ENCODE data around the gene RBM38. TPM values are rescaled to one million over a fixed set of nuclear protein-coding genes. Genes with fewer than 3 reads are reported as not detected.
"Not testable (repeated sequence)": the region's sequence is repeated elsewhere in the genome, so short reads cannot be mapped to it uniquely, and the experiment has no call there.

Gene RBM38
- 24.2 TPM for polyA plus RNA-seq (2012; ENCODE audit: missing spikeins)

DNA sequence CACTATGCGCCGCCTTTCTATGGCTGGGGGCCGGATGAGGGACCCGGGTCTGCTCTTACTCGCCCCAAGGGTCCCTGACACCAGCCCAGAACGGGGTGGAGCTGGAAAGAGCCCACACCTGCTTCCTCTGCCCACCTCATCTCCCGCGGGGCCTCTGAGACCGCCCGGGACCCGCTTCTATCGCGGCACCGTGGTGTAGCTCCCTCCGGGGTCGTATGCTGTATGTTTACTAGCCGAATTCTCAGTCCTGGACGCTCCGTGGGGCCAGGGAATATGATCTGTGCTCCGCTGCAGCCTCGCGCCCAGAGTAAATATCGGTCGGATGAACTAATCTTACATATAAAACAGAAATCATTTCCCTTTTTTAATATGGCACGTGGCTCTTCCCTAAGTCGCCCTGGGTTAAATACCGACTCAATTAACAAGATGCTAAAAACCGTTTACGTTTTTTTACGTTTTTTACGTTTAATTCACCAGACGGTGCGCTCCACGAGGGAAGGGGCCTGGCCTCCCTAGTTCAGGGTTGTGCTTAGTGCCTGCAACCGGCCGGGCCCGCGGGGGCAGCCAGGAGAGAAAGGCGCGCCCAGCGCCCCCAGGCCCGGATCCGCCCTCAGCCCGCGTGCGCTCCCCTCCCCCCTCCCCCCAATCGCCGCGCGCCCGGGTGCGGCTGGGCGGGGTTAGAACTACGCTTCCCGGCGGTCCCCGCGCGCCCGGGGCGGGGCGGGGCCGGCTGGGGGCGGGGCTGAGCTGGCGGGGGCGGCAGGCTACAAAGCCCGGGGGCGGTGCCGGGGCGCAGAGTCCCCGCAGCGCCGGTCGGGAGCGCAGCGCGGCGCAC, at the start of gene RBM38:
Gene RBM38 (plus strand): TSS at position 793 of the 835 bp plus-strand sequence. CDS start 186 bp downstream, outside the sequence.
- TF ChIP-seq TAF1 (IDR thresholded peaks at IDR 0.05; ENCODE audit: borderline replicate concordance, low read depth, low read length): 0 out of 2 replicates have a peak, but pooled peaks have one; percentile 27
- peak; percentile 9; the same call in 1 of the 2 replicates for TF ChIP-seq POLR2AphosphoS5 (IDR thresholded peaks at IDR 0.05; ENCODE audit: low read depth, low read length)
- no peak; the same call in 1 of the 2 replicates for TF ChIP-seq POLR2A (IDR thresholded peaks at IDR 0.05; ENCODE audit: low read depth, low read length)
- FAIRE-seq (peak; percentile 91), DNase-seq (ENCODE audit: insufficient read length) (peak; percentile 85)

DNA sequence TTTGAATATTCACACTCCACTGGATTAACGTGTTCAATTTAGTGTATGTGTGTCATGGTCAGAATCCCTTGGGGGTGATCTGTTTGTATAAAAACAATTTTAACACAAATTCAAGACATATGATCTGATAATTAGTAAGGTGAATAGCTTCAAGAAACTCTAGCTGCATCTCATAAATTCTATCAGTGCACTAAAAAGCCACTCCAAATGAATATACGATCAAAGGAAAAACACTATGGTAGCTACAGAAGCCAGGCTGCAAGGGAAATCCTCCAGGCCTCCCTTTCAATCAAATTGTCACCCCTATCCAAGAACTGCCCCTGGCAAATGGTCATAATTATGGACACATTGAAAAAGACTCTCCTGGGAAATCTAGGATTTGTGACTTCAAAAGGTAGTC, 49.5 kb upstream of the RBM38 start:
- DNase-seq (ENCODE audit: insufficient read length) (no peak), FAIRE-seq (no peak)
- TF ChIP-seq POLR2AphosphoS5 (IDR thresholded peaks at IDR 0.05; ENCODE audit: low read depth, low read length) (no peak), TAF1 (IDR thresholded peaks at IDR 0.05; ENCODE audit: borderline replicate concordance, low read depth, low read length) (no peak), POLR2A (IDR thresholded peaks at IDR 0.05; ENCODE audit: low read depth, low read length) (no peak)

DNA sequence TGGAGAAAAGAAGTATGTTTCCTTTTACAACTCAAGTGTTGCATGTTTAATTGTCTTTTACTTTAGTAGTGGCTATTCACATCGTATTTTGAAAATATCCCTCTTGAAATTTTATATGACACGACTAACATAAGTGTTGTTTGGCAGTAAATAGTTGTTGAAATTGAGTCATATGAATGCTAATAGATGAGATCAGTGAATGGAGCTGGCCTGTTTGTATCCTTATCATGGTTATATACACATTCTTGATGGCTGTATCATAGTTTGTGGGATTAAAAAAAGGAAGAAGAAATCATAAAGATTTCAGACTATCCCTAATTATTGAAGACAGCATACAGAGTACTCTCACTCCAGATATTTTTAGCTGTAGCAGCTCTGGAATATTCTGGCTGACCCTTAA, 48.4 kb upstream of the RBM38 start:
- FAIRE-seq: no peak
- no peak for DNase-seq (ENCODE audit: insufficient read length)
- TF ChIP-seq POLR2AphosphoS5 (IDR thresholded peaks at IDR 0.05; ENCODE audit: low read depth, low read length) (no peak), POLR2A (IDR thresholded peaks at IDR 0.05; ENCODE audit: low read depth, low read length) (no peak), TAF1 (IDR thresholded peaks at IDR 0.05; ENCODE audit: borderline replicate concordance, low read depth, low read length) (no peak)

DNA sequence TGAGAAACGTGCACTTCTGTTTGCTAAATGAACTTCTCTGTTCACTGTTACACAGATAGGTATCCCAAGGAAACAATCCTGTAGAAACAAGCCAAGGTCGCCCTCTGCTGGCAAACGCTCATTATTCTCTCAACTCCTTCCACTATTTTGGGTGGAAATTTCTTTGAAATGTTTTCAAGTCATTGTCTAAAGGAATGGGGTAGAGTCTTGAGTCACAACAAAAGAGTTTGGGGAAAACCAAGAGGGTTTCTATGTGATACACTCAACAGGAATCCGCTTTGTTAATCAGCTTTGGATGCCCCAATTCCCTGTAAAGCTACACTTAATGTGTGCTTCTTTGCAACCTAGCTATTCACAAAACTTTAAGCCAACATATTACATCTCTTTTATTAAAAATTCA, 44.7 kb upstream of the RBM38 start:
- peak; percentile 51 for FAIRE-seq

DNA sequence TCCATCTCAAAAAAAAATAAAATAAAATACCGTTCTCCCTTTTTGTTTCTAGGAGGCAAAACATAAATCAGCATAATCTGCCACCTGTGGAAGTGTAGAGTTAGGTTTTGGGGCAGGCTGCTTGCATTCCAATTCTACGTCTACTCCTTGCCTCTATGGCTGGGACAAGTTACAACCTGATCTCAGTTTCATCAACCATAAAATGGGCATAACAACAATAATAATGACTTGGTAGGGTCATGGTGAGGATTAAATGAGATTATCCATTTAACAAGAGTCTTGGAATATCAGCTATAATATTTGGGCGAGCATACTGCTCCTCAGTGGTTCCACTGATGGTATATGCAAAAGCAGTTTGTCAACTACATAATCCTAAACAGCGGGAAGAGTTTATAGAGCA, 43.8 kb upstream of the RBM38 start:
- no peak for TF ChIP-seq POLR2AphosphoS5 (IDR thresholded peaks at IDR 0.05; ENCODE audit: low read depth, low read length)
- no peak for TF ChIP-seq TAF1 (IDR thresholded peaks at IDR 0.05; ENCODE audit: borderline replicate concordance, low read depth, low read length)
- TF ChIP-seq POLR2A (IDR thresholded peaks at IDR 0.05; ENCODE audit: low read depth, low read length): no peak
- FAIRE-seq: no peak
- DNase-seq (ENCODE audit: insufficient read length): no peak

More for the DNA sequence above, 44.7 kb upstream of the RBM38 start:
- TF ChIP-seq TAF1 (IDR thresholded peaks at IDR 0.05; ENCODE audit: borderline replicate concordance, low read depth, low read length): no peak
- TF ChIP-seq POLR2A (IDR thresholded peaks at IDR 0.05; ENCODE audit: low read depth, low read length): no peak
- TF ChIP-seq POLR2AphosphoS5 (IDR thresholded peaks at IDR 0.05; ENCODE audit: low read depth, low read length): no peak
- DNase-seq (ENCODE audit: insufficient read length): no peak

DNA sequence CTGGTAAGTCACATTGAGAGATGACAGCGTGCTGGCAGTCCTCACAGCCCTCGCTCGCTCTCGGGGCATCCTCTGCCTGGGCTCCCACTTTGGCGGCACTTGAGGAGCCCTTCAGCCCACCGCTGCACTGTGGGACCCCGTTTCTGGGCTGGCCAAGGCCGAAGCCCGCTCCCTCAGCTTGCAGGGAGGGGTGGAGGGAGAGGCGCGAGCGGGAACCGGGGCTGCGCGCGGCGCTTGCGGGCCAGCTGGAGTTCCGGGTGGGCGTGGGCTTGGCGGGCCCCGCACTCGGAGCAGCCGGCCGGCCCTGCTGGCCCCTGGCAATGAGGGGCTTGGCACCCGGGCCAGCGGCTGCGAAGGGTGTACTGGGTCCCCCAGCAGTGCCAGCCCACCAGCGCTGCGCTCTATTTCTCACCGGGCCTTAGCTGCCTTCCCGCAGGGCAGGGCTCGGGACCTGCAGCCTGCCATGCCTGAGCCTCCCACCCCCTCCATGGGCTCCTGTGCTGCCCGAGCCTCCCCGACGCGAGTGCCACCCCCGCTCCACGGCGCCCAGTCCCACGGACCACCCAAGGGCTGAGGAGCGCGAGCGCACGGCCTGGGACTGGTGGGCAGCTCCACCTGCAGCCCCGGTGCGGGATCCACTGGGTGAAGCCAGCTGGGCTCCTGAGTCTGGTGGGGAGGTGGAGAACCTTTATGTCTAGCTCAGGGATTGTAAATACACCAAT, 42.8 kb upstream of the RBM38 start:
- not testable (repeated sequence) for FAIRE-seq

DNA sequence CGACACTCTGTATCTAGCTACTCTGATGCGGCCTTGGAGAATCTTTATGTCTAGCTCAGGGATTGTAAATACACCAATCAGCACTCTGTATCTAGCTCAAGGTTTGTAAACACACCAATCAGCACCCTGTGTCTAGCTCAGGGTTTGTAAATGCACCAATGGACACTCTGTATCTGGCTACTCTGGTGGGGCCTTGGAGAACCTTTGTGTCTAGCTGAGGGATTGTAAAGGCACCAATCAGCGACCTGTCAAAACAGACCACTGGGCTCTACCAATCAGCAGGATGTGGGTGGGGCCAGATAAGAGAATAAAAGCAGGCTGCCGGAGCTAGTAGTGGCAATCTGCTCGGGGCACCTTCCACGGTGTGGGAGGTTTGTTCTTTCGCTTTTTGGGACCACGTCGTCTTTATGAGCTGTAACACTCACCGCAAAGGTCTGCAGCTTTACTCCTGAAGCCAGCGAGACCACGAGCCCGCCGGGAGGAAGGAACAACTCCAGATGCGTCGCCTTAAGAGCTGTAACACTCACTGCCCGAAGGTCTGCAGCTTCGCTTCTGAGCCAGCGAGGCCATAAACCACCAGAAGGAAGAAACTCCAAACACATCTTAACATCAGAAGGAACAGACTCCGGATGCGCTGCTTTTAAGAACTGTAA, 42.1 kb upstream of the RBM38 start:
- not testable (repeated sequence) for FAIRE-seq; DNase-seq (ENCODE audit: insufficient read length)

More for the DNA sequence above, 42.8 kb upstream of the RBM38 start:
- DNase-seq (ENCODE audit: insufficient read length): not testable (repeated sequence)

DNA sequence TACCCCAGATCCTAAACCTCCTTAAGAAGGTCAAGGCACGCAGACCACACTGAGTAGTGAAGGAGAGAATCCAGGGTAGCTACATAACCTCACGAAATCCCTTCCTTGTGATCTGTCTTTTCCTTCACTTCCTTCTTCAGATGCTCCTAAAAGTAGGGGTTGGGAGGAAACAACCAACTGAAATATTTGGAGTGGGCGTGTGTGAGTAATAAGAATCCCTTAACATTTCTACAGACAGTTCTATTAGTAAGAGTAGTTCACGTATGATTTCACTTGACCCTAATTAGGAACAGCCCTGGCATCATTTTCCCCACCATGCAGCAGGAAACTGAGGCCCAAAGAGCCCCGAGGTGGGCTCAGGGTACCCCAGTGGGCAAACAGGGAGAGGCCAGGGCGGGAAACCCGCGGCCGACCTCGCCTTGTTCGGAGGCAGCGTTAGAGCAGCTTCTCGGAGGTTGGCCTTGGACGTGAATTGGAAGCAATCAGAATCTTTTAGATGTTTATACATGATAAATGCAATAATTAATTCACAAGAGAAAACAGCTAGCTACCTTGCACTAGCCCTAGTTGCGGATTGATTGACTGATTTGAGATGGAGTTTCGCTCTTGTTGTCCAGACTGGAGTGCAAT, 41.0 kb upstream of the RBM38 start:
- TF ChIP-seq TAF1 (IDR thresholded peaks at IDR 0.05; ENCODE audit: borderline replicate concordance, low read depth, low read length) (no peak), POLR2AphosphoS5 (IDR thresholded peaks at IDR 0.05; ENCODE audit: low read depth, low read length) (no peak), POLR2A (IDR thresholded peaks at IDR 0.05; ENCODE audit: low read depth, low read length) (no peak)
- DNase-seq (ENCODE audit: insufficient read length): no peak
- no peak for FAIRE-seq

DNA sequence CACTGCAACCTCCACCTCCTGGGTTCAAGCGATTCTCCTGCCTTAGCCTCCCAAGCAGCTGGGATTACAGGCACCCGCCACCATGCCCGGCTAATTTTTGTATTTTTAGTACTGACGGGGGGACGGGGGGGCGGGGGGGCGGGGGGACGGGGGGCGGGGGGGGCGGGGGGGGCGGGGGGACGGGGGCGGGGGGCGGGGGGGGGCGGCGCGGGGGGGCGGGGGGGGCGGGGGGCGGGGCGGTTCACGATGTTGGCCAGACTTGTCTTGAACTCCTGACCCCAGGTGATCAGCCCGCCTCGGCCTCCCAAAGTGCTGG, 40.5 kb upstream of the RBM38 start:
- DNase-seq (ENCODE audit: insufficient read length); FAIRE-seq: not testable (repeated sequence)

DNA sequence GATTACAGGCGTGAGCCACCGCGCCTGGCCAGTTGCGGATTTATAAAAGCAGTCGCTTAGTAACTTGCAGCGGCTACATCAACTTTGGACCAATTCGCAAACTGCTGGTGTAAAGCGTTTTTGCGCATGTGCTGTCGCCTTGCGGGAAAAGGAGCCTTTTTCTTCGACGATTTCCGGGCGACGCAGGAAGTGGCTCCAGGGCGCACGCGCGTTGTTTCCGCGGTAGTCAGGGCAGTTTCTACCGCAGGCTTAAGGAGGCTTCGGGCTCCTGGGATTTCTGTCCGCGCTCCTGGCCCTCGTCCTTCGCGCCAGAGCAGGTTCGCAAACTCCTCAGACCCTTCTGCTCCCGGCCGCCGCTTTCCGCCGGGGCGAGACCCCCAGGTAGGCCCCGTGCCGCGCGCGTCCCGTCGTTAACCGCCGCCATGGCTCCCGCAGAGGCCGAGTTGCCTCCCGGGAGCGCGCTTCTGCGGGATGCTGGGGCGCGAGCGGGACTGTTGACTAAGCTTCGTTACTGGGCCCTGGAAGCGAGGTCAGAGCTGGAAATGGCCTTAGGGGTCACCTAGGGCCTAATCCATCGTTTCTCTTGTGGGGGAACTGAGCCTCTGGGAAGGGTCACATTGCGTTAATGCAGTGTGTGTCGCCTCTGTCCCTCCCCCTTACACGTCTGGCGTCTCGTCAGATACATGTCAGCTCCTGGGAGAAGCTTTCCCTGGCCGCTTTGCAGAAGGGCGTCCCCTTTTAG, 40.0 kb upstream of the RBM38 start, which contains the start of gene RAE1:
Gene RAE1 (plus strand): TSS at position 214 of the 742 bp plus-strand sequence. CDS start 2,784 bp downstream, outside the sequence.
- peak; percentile 87 for TF ChIP-seq POLR2A (IDR thresholded peaks at IDR 0.05; ENCODE audit: low read depth, low read length)
- TF ChIP-seq TAF1 (IDR thresholded peaks at IDR 0.05; ENCODE audit: borderline replicate concordance, low read depth, low read length): peak; percentile 63; the same call in 1 of the 2 replicates
- peak; percentile 74 for TF ChIP-seq POLR2AphosphoS5 (IDR thresholded peaks at IDR 0.05; ENCODE audit: low read depth, low read length)
- DNase-seq (ENCODE audit: insufficient read length) (peak; percentile 69), FAIRE-seq (peak; percentile 87)

DNA sequence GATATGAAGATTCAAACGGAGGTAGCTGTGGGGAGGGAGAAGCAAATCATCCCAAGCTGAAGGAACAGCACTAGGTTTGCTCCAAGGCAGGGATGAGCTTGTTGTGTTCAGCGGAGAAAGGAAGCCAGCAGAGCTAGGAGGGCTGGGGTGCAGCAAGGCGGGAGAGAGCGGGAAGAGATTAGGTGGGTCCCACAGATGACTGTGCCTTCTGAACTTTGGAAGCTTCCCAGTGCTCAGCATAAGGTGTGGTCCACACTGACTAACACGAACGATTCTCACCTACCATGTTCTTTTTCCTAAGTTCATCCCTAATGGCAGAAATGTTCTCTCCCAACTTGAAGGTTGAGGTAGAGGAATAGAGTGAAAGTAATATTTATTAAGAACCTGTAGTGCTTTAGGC, 38.9 kb upstream of the RBM38 start:
- TF ChIP-seq TAF1 (IDR thresholded peaks at IDR 0.05; ENCODE audit: borderline replicate concordance, low read depth, low read length) (no peak), POLR2AphosphoS5 (IDR thresholded peaks at IDR 0.05; ENCODE audit: low read depth, low read length) (no peak), POLR2A (IDR thresholded peaks at IDR 0.05; ENCODE audit: low read depth, low read length) (no peak)
- DNase-seq (ENCODE audit: insufficient read length): no peak
- FAIRE-seq: no peak

Data from GM12892 (cell line).